Cardiac fibroblast (primary cell): ENCODE data around the gene TRPM3.

Experiments
- DNase-seq, 2 donors: peaks; one replicate each; pipeline versions ENCODE4 v3.0.0 to v3.0.0-alpha.2; 2010; ENCODE audit warnings: low read depth in 2 of 2
- H3K4me3 ChIP-seq, 2 donors: replicated peaks in 1 of 2; 1 replicate in 1 of 2; 2 replicates in 1 of 2; pipeline ENCODE4 v1.5.1; 2011; ENCODE audit warnings: low read depth in 2 of 2, low read length in 2 of 2, mild to moderate bottlenecking in 2 of 2, moderate library complexity in 1 of 2
- CTCF ChIP-seq: IDR thresholded peaks from one replicate; pipeline ENCODE4 v1.5.1; 2011; ENCODE audit warnings: low read depth, mild to moderate bottlenecking, low read length, inconsistent platforms

Gene TRPM3

GRCh38 chr9:70540016-70540415 lies 581.4 kb downstream of the TRPM3 start:
- no peak overlapping the region for H3K4me3 ChIP-seq
- no peak for DNase-seq
- no peak for TF ChIP-seq CTCF

- DNase-seq, result no peak
- TF ChIP-seq CTCF, result no peak
- no peak overlapping the region for H3K4me3 ChIP-seq
Observed at GRCh38 chr9:70539526-70539925, 581.9 kb downstream of the TRPM3 start.

- no peak overlapping the region for H3K4me3 ChIP-seq
- TF ChIP-seq CTCF, result no peak
- DNase-seq, result no peak
Observed at GRCh38 chr9:70539001-70539400, 582.4 kb downstream of the TRPM3 start.

GRCh38 chr9:70537084-70537483 lies 584.3 kb downstream of the TRPM3 start:
- H3K4me3 ChIP-seq, result no peak overlapping the region
- no peak for DNase-seq

GRCh38 chr9:70535546-70536323 lies 585.7 kb downstream of the TRPM3 start:
- H3K4me3 ChIP-seq, result no peak overlapping the region
- no peak for DNase-seq
- no peak for TF ChIP-seq CTCF

More at GRCh38 chr9:70537084-70537483, 584.3 kb downstream of the TRPM3 start:
- TF ChIP-seq CTCF, result no peak

- no peak for TF ChIP-seq CTCF
- H3K4me3 ChIP-seq, result no peak overlapping the region
- peak; percentile 22 to 46 for DNase-seq
Observed at GRCh38 chr9:70534471-70534870, 587.0 kb downstream of the TRPM3 start.

GRCh38 chr9:70534061-70534460 lies 587.4 kb downstream of the TRPM3 start:
- H3K4me3 ChIP-seq, result no peak overlapping the region
- DNase-seq, result peak; percentile 25 to 37
- TF ChIP-seq CTCF, result no peak
